Mucosa of descending colon (tissue), 3 donors: ENCODE measurements around the gene EVI5. TPM values are rescaled to one million over a fixed set of nuclear protein-coding genes. Genes with fewer than 3 reads are reported as not detected.

Source experiments
- ATAC-seq: fragments of 200-7000 bp; cut with Tn5 transposase; one replicate; pipeline ENCODE4 v1.9.1; 2020; ENCODE audit warnings: mild to moderate bottlenecking, moderate library complexity
- DNase-seq, 3 donors: peaks; one replicate each; pipeline ENCODE4 v3.0.0-alpha.2; 2020
- H3K36me3 ChIP-seq: fragments of 200-600 bp; one replicate; pipeline ENCODE4 v1.8.0; 2021; ENCODE audit warnings: low read depth, mild to moderate bottlenecking
- H3K4me1 ChIP-seq: fragments of 200-600 bp; one replicate; pipeline ENCODE4 v1.8.0; 2021; ENCODE audit warnings: low read depth, mild to moderate bottlenecking
- H3K4me3 ChIP-seq: fragments of 200-600 bp; one replicate; pipeline ENCODE4 v1.8.0; 2021; ENCODE audit warnings: mild to moderate bottlenecking
- H3K9me3 ChIP-seq: fragments of 200-600 bp; one replicate; pipeline ENCODE4 v1.8.0; 2021; ENCODE audit warnings: mild to moderate bottlenecking
- intact Hi-C, 2 donors: fragments of 100-400 bp; cut with DNase I in 1 of 2; cut with micrococcal nuclease in 1 of 2; formaldehyde crosslinking; loops; one replicate each; pipeline versions ENCODE4 v1.11.0 to v1.11.1; 2022; cut with DNase I, micrococcal nuclease
- total RNA-seq, 3 donors: library from RNA; stranded (reverse); fragmentation: NEBNext Ultra II Directional in 2 of 3; extraction: Animal tissue kit (Norgen Biotek cat#: 25700) in 2 of 3; gene quantifications; one replicate each; pipeline versions ENCODE4 v1.2.1 to v1.2.4, GENCODE V29; 2021 to 2023
- TF ChIP-seq, protein P1 (sequence below): fragments of 200-600 bp; IDR thresholded peaks from one replicate; pipeline ENCODE4 v1.8.0; 2022; ENCODE audit warnings: antibody characterized with exemption, mild to moderate bottlenecking
- donor health status: DM: no; HTN: no; CAD: no; lungs with moderate emphysema.
- donor health status: DM: no; HTN: no; CAD: no.
- donor health status: DM: no; HTN: yes; CAD: no.

EVI5 gene
- total RNA-seq, 3 donors from 2014 or later: 32.3 to 52.4 (median 33.5) TPM

DNA sequence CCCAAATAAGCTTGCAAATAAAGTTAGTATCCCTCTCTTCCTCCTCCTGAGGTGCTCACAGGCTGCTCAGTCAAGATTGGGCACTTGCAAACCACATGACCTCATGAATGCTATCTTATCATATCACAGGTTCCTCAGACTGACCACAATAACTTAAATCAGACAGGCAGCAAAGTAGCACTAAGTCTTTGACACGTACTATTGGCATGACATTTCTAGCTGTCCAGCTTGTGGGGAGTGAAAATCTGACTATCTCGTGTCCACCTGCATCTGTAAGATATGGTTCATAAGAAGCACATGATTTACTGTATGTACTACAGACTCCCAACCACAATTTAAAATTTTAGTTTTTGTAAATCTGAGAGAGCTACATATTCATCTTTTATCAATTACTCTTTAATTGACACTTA, 240.1 kb downstream of the EVI5 start:
- H3K4me3 ChIP-seq: no peak overlapping the region
- TF ChIP-seq, protein P1, sequence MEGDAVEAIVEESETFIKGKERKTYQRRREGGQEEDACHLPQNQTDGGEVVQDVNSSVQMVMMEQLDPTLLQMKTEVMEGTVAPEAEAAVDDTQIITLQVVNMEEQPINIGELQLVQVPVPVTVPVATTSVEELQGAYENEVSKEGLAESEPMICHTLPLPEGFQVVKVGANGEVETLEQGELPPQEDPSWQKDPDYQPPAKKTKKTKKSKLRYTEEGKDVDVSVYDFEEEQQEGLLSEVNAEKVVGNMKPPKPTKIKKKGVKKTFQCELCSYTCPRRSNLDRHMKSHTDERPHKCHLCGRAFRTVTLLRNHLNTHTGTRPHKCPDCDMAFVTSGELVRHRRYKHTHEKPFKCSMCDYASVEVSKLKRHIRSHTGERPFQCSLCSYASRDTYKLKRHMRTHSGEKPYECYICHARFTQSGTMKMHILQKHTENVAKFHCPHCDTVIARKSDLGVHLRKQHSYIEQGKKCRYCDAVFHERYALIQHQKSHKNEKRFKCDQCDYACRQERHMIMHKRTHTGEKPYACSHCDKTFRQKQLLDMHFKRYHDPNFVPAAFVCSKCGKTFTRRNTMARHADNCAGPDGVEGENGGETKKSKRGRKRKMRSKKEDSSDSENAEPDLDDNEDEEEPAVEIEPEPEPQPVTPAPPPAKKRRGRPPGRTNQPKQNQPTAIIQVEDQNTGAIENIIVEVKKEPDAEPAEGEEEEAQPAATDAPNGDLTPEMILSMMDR: no peak
- intact Hi-C loops: no loop called here
- H3K36me3 ChIP-seq: no peaks in the 10 kb centered on the region
- H3K4me1 ChIP-seq: no peaks in the 10 kb centered on the region
- ATAC-seq (no peak), DNase-seq (no peak)
- no peaks in the 10 kb centered on the region for H3K9me3 ChIP-seq

DNA sequence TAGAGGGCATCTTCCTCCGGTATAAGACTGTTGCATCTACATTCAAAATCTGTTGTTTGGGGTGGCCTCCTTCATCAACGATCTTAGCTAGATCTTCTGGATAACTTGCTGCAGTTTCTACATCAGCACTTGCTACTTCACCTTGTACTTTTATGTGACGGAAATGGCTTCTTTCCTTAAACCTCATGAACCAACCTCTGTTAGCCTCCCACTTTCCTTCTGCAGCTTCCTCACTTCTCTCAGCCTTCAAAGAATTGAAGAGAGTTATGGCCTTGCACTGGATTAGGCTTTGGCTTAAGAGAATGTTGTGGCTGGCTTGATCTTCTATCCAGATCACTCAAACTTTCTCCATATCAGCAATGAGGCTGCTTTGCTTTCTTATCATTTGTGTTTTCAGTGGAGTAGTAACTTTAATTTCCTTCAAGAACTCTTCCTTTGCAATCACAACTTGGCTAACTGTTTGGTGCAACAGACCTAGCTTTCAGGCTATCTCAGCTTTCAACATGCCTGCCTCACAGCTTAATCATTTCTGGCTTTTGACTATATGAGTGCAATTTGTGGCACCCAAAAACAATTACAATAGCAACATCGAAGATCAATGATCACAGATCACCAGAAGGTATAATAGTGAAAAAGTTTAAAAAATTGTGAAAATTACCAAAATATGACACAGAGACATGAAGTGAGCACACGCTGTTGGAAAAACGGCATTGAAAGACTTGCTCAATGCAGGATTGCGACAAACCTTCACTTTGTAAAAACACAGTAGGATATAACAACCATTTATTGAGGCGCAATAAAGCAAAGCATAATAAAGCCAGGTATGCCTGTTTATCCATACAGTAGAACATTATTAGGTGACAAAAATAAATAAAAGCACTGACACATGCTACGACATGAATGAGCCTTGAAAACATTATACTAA, 241.5 kb downstream of the EVI5 start:
- Histone ChIP-seq H3K4me3 (no peak overlapping the region), H3K9me3 (no peaks in the 10 kb centered on the region), H3K36me3 (no peaks in the 10 kb centered on the region), H3K4me1 (no peaks in the 10 kb centered on the region)
- intact Hi-C loops: no loop called here
- ATAC-seq: no peak
- no peak for DNase-seq
- TF ChIP-seq, protein P1: no peak

DNA sequence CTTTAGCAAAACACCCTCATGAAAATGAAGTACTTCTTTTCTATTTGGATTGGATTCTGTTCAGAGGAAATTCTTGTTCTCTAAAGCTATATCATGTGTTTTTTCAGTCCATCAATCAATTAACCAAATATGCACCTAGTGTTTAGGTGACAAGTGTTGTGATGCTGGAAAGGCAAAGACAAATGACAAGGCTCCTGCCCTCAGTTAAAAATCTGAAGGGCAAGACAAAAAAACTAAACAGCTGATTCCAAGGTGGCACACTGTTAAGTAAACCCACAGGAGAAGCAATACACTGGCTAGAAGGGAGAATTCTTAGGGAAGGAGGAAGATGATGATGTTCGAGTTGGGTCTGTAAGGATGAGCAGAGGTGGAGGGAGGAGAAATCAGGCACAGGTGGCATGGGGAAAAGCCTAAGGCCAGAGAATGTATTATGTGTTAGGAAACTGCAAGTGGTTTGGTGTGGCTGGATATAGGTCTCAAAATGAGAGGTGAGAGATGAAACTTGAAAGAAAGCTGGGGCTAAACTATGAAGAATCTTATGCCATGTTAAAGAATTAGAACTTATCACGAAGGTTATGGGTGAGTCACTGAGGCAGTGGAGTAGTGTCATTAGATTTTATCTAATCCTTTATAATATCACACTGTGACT, 246.4 kb downstream of the EVI5 start:
- peak; percentile 17 for ATAC-seq
- intact Hi-C loops: no loop called here
- Histone ChIP-seq H3K36me3 (no peaks in the 10 kb centered on the region), H3K4me3 (no peak overlapping the region), H3K9me3 (no peaks in the 10 kb centered on the region), H3K4me1 (peaks cover 4% of the 10 kb centered on the region)
- TF ChIP-seq, protein P1: no peak
- DNase-seq: no peak

DNA sequence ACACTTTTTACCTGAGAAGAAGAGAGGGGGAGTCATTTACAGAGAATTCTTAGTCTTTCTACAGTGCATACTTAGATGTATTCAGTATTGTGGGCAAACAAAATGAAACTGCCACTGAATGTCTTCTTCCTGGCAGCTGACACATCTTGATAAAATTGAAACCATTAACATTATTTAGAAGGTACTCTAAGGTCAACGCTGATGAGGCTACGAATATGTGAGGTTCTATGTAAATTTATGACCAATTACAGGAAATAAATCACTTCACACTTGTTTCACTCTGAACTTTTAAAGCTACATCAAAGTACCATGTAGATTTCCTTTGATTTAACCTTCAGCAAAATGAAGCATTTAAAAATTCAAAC, 246.9 kb downstream of the EVI5 start:
- DNase-seq (no peak), ATAC-seq (peak; percentile 69)
- no peak overlapping the region for H3K4me3 ChIP-seq
- H3K9me3 ChIP-seq: no peaks in the 10 kb centered on the region
- no peaks in the 10 kb centered on the region for H3K36me3 ChIP-seq
- H3K4me1 ChIP-seq: peaks cover 4% of the 10 kb centered on the region
- intact Hi-C loops: no loop called here
- TF ChIP-seq, protein P1: no peak

DNA sequence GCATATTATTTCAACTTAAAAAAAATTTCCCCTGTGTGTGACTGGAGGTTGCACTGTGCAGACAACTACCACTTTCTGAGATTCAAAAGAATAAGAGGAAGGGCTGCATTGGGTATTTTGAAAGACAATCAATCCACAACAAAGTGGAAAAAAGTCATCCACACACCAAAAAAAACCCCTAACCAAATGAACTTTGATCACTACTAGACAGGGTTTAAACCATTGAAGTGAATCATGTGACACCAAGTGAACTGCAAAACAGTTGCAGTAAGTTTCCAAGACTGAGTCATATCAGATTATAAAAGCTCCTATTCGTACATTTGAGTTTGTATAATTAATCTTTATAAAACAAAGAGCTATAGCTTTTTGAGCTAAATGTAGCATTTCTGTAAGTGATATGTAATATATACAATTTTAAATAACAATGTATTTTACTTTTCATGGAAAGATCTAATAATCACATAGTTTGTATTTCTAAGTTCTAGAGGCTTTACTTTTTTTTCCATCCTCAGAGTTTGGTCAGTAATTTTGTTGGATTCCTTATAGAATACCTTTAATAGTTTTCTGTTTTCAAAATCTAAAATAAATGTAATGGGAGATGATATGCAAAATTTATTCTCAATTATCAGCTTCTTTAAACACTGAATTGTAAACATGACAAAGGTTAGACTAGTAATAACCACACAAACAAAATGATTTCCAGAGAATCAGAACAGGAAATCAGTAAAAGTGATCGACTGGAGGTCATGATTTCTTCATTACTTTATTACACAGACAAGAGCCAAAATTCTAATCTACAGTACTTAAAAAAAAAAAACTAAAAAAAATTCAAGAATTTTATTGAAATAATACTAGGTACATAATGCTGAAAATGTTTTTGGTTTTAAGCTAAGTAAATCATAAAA, 247.7 kb downstream of the EVI5 start:
- intact Hi-C loops: no loop called here
- H3K36me3 ChIP-seq: no peaks in the 10 kb centered on the region
- TF ChIP-seq, protein P1: no peak
- peaks cover 4% of the 10 kb centered on the region for H3K4me1 ChIP-seq
- no peaks in the 10 kb centered on the region for H3K9me3 ChIP-seq
- no peak overlapping the region for H3K4me3 ChIP-seq
- ATAC-seq: peak; percentile 77
- DNase-seq: no peak
